GM18909 (cell line): ENCODE measurements around the gene IMMP2L.

ENCODE experiments used
- ATAC-seq: cut with Tn5 transposase; IDR thresholded peaks from one replicate; pipeline ENCODE4 v1.9.1; 2021; ENCODE audit warnings: mild to moderate bottlenecking; ENCODE audit not compliant: unreplicated experiment, poor library complexity

IMMP2L gene

GRCh38 chr7:110759069-110759468, 803.2 kb downstream of the IMMP2L start:
- ATAC-seq = no peak

DNA sequence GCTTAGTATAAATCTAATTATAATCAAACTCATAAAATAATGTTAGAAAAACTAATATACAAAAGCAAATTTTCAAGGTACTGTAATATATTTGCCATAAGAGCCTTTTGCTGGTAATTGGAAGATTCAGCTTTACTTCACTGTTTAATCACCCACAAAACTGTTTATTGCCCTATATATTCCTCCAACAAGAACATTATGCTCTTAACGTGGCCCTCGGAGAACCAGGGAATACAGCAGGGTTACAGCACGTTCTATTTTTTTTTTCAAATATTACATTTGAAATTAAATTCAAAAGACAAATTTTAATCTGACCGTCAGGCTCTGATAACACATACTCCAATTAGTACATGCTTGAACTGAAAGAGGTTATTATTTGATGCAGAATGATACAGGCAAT, 807.6 kb downstream of the IMMP2L start:
- no peak for ATAC-seq

DNA sequence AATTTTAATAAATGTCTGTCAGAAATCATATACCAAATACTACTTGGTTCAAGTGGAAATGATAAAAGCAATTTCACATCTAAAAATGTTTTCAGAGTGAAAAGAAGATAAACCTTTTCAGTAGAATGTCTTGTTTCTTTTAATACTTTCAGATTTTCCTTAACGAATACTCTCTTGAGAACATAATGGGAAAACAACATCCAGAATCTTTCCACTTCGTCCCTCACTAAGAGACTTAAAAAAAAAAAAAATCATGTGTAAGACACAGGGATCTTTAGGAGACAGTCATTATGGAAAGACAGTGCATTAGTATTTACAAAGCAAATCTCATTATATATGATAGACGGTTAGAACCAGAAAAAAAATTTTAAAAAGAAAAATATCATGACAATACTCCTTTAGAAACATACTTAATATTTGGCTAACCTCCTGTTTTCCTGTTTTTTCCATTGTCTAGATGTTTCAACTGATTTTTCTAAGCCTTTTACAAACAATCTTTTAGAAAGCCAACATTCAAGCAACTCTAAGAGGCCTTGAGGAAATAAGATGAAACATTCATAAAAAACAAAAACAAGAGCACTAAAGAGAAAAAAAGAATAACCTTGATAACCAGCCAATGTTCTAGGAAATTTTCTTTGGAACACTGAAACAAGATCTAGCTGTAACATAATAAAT, 811.2 kb downstream of the IMMP2L start:
- no peak for ATAC-seq

DNA sequence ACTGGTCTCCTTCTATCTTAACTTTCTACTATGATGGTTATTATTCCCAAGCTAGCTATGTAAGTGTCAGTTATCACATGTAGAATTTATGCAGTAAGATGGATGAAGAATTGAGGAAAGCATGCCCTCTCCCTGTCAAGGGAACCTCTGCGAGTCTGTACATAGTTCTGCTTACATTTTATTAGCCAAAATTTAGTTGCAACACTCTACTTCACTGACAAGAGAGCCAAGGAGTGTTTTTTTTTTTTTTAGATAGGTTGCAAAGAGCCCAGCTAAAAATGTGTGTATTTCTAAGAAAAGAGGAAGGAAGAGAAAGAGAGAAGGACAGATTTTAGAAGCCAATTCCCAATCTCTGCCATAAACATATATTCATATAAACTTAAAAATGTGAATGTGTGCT, 829.1 kb downstream of the IMMP2L start:
- no peak for ATAC-seq

DNA sequence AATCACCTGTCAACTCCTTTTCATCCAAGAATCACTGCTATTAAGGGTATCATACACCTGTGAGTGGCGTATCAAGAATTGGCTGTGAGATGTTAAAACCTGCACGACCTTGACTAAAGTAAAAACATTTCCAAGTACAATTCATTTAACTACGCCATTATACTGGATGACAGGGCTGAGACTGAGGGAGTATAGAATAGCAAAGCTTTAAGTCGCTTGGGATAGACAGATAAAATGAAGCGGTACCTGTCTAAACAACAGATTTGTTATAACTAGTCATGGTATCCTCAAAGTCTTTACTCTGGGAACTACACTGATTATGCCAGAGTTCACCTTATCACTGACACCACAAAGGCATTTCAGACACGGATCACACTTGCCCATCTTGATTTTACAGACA, 837.5 kb downstream of the IMMP2L start:
- ATAC-seq = no peak

DNA sequence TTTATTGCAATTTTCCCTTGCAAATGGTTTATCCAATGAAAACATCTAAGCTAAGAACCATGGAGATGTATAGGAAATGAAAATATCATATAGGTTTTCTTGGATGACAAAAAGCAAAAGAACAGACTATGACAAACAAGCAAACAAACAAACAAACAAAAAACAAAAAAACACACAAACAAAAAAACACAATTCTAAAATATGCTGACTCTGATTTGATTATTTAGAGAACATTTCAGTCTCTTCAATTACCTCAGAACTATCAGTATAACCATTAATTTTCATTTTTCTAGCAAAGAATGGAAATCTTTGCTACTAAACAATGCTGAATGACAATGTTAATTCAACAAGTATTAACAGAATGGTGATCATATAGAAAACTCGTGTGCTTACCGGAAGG, 840.9 kb downstream of the IMMP2L start:
- ATAC-seq = no peak

GRCh38 chr7:110720626-110721025, 841.7 kb downstream of the IMMP2L start:
- ATAC-seq = no peak

- no peak for ATAC-seq
Observed at GRCh38 chr7:110719741-110720140, 842.6 kb downstream of the IMMP2L start.

- no peak for ATAC-seq
Observed at GRCh38 chr7:110718503-110719205, 843.6 kb downstream of the IMMP2L start.

GRCh38 chr7:110704225-110704624, 858.1 kb downstream of the IMMP2L start:
- ATAC-seq = no peak

DNA sequence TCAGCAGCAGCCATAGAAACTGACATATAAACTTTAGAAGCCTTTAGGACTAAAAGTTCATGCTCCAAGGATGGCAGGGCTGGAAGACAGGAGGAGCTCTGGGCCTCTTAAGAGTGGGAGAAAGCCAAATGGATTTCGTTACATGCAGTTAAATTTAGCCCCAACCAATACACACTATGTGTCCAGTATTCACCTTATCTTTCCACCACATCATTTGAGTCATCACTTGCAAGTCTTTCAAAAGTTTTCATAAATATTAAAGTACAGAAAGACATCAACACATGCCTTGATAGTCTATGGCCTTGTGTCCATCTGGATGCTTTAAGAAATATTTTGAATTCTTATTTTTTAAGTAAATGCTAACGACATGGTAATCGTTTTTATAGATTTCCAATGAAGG, 863.7 kb downstream of the IMMP2L start:
- ATAC-seq = no peak

DNA sequence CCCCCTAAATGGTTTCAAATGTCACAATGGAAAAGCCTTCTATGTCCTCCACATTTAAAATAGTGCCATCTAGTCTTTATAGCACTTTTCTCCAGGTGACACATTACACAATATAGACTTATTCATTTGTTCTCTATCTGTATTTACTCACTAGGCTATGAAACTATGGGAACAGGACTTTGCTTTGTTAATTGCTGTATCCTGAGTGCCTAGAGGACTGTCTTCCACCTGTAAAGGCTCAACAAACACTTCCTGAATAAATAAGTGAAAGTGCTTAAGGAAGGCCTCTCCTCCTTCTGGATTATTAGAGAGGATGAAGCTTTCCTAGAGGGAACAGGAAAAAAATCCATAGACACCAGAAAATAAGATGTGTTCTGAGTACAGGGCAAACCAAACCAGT, 868.9 kb downstream of the IMMP2L start:
- no peak for ATAC-seq

GRCh38 chr7:110688908-110689307, 873.4 kb downstream of the IMMP2L start:
- no peak for ATAC-seq

GRCh38 chr7:110685899-110686298, 876.4 kb downstream of the IMMP2L start:
- ATAC-seq = no peak

GRCh38 chr7:110681941-110682340, 880.4 kb downstream of the IMMP2L start:
- ATAC-seq = no peak

- ATAC-seq = no peak
Observed at GRCh38 chr7:110677405-110677804, 884.9 kb downstream of the IMMP2L start.

GRCh38 chr7:110676785-110677184, 885.5 kb downstream of the IMMP2L start:
- no peak for ATAC-seq

- peak; percentile 63 for ATAC-seq
Observed at GRCh38 chr7:110675383-110676103, 886.7 kb downstream of the IMMP2L start.

DNA sequence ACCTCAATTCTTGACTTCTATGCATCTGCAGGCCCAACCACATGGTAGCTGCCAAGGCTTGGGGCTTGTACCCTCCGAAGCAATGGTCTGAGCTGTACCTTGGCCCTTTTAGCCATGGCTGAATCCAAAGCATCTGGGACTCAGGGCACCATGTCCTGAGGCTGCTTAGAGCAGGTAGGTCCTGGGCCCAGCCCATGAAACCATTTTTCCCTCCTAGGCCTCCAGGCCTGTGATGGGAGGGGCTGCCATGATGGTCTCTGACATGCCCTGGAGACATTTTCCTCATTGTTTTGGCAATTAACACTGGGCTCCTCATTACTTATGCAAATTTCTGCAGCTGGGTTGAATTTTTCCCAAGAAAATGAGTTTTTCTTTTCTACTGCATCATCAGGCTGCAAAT, 889.1 kb downstream of the IMMP2L start:
- ATAC-seq = no peak

GRCh38 chr7:110669410-110669809, 892.9 kb downstream of the IMMP2L start:
- ATAC-seq = no peak

- no peak for ATAC-seq
Observed at GRCh38 chr7:110664803-110665202, 897.5 kb downstream of the IMMP2L start.
